Activated CD8-positive, alpha-beta memory T cell treated with anti-CD3 and anti-CD28 coated beads for 36 hours (primary cell): Measurements from ENCODE around the gene PCDHGA5. TPM values are rescaled to one million over a fixed set of nuclear protein-coding genes. Genes with fewer than 3 reads are reported as not detected.
"Not testable (repeated sequence)": the region's sequence is repeated elsewhere in the genome, so short reads cannot be mapped to it uniquely, and the experiment has no call there.

Experiments
- CTCF ChIA-PET: fragments of 350-600 bp; sonication (Branson Sonifier 250); formaldehyde crosslinking; loops from one replicate; lab custom pipeline; 2021; ENCODE audit warnings: antibody characterized with exemption; lab: Charles Lee
- POLR2A ChIA-PET: fragments of 350-600 bp; sonication (Branson Sonifier 250); formaldehyde crosslinking; loops from one replicate; lab custom pipeline; 2021; ENCODE audit warnings: antibody characterized with exemption; lab: Charles Lee
- total RNA-seq, 2 experiments: library from RNA; stranded (reverse); gene quantifications; one replicate each; pipeline ENCODE4 v1.2.3, GENCODE V29; 2021

The PCDHGA5 gene
- under 1 TPM; 0.06 to 0.13 TPM for total RNA-seq

DNA sequence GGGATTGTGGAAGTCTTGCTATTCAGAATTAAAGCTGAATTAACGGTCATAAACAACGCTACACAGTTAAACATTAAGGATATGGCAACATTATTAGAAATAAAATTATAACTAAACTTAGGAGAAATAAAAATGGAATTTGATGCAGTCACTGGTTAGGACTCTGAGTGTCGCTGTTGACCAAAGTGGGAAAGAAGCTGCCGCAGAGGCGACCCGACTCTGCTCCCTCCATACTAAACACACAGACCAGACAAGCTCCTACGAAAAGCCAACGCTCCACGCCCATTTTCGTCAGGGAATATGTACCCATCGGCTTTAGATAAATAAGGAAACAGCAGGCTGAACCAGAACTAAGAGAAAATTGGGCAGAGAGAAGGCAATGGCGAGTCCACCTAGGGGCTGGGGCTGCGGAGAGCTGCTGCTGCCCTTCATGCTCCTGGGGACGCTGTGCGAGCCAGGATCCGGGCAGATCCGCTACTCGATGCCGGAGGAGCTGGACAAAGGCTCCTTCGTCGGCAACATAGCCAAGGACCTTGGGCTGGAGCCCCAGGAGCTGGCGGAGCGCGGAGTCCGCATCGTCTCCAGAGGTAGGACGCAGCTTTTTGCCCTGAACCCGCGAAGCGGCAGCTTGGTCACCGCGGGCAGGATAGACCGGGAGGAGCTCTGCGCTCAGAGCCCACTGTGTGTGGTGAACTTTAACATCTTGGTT is at the start of gene PCDHGA5:
TSS of gene PCDHGA5 (plus strand) at position 211 of the 709 bp plus-strand sequence. CDS start at position 380, 169 bp downstream.
- CTCF ChIA-PET, result interaction anchor here (1.0 kb wide), 1 partner anchor 9 kb away, joined by 3 read pairs; no protein-coding TSS in a partner anchor
- POLR2A ChIA-PET, result no interaction called here

DNA sequence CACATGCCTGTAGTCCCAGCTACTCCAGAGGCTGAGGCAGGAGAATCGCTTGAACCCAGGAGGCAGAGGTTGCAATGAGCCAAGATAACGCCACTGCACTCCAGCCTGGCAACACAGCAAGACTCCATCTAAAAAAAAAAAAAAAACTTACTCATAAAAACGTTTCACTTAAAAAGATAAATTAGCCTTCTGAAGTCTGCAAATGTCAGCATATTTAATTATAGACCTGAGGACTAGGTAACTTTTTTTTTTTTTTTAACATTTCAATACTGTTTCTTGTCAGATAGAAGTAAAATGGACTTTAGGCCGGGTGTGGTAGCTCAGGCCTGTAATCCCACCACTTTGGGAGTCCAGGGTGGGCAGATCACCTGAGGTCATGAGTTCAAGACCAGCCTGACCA is 47.0 kb upstream of the PCDHGA5 start:
- POLR2A ChIA-PET, result not testable (repeated sequence)
- CTCF ChIA-PET, result interaction anchor here (0.7 kb wide), 1 partner anchor 16 kb away, joined by 3 read pairs; no protein-coding TSS in a partner anchor

DNA sequence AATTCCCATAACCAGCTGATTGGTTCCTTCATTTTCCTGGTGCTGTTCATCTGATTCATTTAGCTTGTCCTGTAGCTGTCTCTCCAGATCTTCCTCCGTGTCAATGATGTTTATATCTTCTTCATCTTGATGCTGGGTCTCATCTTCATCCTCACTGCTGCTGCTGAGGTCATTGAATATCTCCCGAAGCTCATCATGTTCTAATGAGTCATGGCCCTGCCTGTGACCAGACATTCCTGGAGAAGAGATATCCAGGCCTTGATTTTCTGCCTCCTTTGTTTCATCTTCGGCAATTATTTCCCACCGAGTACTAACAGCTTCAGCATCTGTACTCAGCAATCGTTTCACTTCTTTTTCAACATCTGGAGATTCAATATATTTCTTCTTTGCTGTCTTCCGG is 44.8 kb upstream of the PCDHGA5 start:
- POLR2A ChIA-PET, result interaction anchor here (0.6 kb wide), 1 partner anchor 14 kb away, joined by 3 read pairs; no protein-coding TSS in a partner anchor
- CTCF ChIA-PET, result interaction anchor here (1.1 to 1.6 kb wide), 5 partner anchors 10 to 245 kb away, joined by 3 to 6 read pairs (median 3); partner anchors contain the start of genes PCDHGA10 and PCDHGB1

DNA sequence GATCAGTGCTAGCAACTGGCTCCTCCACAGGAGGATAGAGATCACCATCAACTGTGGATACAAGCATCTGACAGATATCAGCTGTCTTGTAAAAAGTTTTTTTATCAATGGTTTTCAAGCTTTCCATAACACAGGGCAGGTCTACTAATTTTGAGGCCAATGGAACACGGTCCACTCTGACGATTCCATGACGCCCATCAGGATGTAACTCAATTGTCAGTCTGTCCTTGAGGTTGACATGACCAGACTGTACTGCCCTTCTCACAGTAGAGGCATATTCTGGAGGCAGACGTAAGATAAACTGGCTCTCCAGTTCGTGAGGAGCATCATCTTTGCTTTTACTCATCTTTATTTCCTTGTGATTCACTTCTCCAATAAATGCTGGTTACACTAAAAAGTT is 44.3 kb upstream of the PCDHGA5 start:
- ChIA-PET POLR2A (interaction anchor here (0.9 to 1.6 kb wide), 2 partner anchors 8 to 11 kb away, joined by 4 read pairs; no protein-coding TSS in a partner anchor), CTCF (interaction anchor here (1.1 to 1.7 kb wide), 10 partner anchors 9 to 244 kb away, joined by 3 to 6 read pairs (median 4); partner anchors contain the start of genes PCDHGA1, PCDHGA10, PCDHGA3 and PCDHGB1)

DNA sequence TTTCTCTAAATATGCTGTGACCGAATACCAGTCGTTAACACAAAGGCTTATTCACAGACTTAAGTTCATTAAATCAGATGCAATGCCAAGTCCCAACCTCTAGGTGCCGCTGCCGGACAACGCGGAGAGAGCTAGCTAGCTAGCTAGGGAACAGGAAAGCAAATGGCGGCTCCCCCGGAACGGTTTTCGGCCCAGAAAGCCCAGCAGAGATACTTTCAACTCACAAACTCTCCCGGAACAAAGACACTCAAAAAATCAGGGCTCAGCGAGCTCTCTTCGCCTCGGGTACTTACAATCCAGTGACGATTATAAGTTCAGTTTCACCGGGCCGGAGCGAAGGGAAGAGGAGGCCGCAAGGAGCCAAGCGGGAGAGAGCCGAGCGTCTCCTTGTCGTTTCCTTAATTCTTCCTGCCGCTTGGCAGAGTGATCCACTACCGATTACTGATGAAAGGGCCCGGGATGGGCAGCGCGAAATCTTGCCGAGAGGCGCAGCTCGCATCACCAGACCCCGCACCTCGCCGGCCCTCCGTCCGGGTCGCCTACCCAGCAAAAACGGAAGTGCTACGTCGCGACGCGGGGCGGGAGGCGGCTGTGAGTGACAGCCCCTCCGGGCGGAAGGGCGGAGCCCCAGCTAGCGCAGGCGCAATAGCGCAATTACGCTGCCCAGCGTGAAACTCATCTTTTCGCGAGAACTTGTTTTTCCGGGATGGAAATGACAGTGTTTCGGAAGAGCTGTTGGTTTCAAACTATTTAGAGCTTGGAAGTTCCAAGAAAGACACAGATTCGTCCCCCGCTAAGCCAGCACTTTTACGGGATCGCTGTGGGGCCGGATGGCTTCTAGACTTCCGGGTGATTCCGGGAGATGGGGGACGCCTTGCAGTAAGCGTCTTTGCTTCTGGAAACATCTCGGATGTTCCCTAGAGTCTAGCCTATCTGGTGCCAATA is 43.5 kb upstream of the PCDHGA5 start, which contains the start of gene TAF7:
TSS of gene TAF7 (minus strand) at position 560 of the 945 bp plus-strand sequence. CDS start 740 bp downstream, outside the sequence.
- POLR2A ChIA-PET, result interaction anchor here (0.6 to 1.6 kb wide), 5 partner anchors 9 to 248 kb away, joined by 3 to 8 read pairs (median 4); partner anchors contain the start of gene PCDHGA1
- CTCF ChIA-PET, result interaction anchor here (1.1 to 1.7 kb wide), 10 partner anchors 8 to 243 kb away, joined by 3 to 6 read pairs (median 4); partner anchors contain the start of genes PCDHB9, PCDHGA1, PCDHGA10 and PCDHGA3

DNA sequence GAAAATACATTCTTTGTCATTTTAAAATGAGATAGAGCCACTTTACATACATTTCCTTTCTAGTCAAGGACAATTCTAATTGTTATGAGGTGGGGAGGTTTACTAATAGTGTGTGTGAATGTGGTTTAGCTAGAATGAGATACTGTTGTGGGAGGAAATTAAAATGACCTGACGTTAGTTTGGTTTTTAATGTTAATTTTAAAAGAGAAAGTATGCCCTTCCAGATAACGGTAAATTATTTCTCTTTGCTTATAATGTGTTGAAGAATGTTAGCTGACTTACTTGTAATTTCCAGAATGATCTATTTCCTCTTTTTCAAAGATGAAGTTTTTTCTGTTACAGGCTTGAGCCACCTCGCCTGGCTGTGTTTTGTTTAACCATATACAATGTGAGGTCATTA is 41.7 kb upstream of the PCDHGA5 start:
- CTCF ChIA-PET, result no interaction called here
- POLR2A ChIA-PET, result no interaction called here

DNA sequence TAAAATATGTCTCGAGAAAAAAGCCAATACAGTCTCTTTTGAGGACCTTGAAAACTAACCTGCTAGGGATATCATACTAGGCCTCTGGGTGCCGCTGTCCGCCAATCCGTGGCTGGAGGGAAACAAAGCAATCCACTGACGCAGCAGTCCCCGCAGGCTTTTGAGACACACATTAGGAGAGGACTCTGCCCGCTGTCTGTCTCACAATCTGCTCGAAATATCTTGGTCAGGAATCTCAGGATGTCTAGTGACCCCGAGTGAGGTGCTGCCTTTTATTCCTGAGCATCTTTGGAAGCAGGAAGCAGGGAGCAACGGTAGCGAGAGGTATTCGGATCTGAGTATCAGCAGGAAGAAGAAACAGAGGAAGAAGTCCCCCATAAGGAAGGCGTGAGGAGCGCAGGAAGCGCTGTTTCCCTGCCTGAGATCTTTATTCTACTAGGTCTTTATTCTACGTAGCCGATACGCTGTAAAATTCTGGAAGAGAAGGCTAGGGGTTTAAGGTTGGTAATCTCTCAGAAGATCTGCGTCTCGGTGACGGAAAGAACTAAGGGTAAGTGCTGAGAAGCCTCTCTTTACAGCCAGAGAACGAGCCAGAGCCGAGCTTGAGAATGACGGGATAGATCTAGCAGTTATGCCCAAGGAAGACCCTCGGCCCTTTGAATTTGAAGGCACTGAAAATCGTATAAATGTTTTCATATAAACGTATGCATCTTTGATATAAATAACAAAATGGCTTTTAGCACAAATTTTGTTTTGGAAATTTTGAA is 37.7 kb upstream of the PCDHGA5 start:
- CTCF ChIA-PET, result interaction anchor here (0.7 kb wide), 1 partner anchor 14 kb away, joined by 3 read pairs; no protein-coding TSS in a partner anchor
- POLR2A ChIA-PET, result no interaction called here

DNA sequence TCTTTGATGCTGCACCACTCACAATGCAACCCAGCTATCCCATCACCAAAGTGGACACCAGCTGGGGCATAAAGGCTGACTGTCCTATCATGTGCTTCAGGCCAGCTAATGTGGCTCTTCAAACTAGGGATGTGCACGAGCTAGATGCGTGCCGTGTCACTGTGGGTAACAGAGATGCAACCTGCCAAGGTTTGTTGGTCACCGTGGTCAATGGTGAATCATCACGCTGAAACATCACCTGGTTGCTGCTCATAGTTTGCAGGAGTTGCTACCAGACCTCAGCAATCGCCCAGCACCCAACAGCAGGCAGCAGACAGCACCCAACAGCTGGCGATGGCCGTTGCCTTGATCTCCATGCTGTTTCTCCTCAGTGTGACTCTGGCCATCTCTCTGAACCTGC is 35.7 kb upstream of the PCDHGA5 start:
- ChIA-PET POLR2A (no interaction called here), CTCF (interaction anchor here (0.9 to 1.9 kb wide), 3 partner anchors 8 to 236 kb away, joined by 4 to 5 read pairs (median 4); partner anchors contain the start of genes PCDHGA3 and TAF7)

DNA sequence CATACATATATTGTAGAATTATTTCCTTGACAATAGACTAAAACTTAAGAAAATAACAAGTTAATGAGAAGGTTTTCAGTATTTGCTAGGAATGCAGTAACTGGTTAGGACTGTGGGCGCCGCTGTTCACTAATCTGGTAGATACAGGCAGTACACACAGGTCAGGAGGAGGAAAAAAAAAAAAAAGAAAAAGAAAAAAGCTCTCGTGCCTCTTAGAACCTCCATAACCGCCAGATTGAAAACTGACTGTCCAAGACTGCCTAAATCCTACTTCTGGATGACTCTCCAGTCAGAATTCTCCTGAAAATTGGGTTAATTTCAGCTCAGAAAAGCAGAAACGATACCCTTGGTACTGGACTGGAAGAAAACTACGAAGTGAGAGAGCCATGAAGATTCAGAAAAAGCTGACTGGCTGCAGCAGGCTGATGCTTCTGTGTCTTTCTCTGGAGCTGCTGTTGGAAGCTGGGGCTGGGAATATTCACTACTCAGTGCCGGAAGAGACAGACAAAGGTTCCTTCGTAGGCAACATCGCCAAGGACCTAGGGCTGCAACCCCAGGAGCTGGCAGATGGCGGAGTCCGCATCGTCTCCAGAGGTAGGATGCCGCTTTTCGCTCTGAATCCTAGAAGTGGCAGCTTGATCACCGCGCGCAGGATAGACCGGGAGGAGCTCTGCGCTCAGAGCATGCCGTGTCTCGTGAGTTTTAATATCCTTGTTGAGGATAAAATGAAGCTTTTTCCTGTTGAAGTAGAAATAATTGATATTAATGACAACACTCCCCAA is 33.5 kb upstream of the PCDHGA5 start, which contains the start of gene PCDHGA1:
TSS of gene PCDHGA1 (plus strand) at position 216 of the 782 bp plus-strand sequence.
- POLR2A ChIA-PET, result interaction anchor here (1.0 to 1.1 kb wide), 2 partner anchors 10 to 11 kb away, joined by 3 to 4 read pairs; partner anchors contain the start of gene TAF7
- CTCF ChIA-PET, result interaction anchor here (0.6 to 1.2 kb wide), 3 partner anchors 10 to 764 kb away, joined by 3 to 4 read pairs (median 3); partner anchors contain the start of gene TAF7

DNA sequence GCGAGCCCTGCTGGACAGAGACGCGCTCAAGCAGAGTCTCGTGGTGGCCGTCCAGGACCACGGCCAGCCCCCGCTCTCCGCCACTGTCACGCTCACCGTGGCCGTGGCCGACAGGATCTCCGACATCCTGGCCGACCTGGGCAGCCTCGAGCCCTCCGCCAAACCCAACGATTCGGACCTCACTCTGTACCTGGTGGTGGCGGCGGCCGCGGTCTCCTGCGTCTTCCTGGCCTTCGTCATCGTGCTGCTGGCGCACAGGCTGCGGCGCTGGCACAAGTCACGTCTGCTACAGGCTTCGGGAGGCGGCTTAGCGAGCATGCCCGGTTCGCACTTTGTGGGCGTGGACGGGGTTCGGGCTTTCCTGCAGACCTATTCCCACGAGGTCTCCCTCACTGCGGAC is 31.4 kb upstream of the PCDHGA5 start:
- CTCF ChIA-PET, POLR2A ChIA-PET: not testable (repeated sequence)

DNA sequence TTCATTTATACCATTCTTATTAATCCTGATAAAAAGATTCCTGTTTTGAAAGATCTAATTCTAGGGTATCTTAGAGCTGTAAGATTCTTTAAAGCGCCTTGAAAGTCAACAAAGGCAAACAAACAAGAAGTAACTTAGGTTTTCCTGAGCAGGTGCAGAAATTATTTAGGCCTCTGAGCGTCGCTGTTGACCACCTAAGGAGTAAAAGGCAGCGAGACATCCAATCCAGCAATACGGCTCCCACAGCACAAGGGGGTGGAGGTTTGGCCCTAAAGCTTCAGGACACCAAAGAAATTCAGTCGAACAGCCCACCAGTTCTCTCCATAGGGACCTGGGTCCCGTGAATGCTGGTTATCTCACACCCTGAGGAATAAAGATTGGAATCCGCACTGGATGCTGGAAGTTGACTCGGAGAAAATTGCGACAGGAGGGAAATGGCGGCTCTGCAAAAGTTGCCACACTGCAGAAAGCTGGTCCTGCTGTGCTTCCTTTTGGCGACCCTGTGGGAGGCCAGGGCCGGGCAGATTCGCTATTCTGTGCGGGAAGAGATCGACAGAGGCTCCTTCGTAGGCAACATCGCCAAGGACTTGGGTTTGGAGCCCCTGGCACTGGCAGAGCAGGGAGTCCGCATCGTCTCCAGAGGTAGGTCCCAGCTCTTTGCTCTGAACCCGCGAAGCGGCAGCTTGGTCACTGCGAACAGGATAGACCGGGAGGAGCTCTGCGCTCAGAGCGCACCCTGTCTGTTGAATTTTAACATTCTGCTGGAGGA is 25.2 kb upstream of the PCDHGA5 start, which contains the start of gene PCDHGA2:
TSS of gene PCDHGA2 (plus strand) at position 223 of the 769 bp plus-strand sequence.
- ChIA-PET CTCF (interaction anchor here (1.1 to 1.2 kb wide), 3 partner anchors 74 to 220 kb away, joined by 3 read pairs; partner anchors contain the start of gene PCDHGA10), POLR2A (no interaction called here)

DNA sequence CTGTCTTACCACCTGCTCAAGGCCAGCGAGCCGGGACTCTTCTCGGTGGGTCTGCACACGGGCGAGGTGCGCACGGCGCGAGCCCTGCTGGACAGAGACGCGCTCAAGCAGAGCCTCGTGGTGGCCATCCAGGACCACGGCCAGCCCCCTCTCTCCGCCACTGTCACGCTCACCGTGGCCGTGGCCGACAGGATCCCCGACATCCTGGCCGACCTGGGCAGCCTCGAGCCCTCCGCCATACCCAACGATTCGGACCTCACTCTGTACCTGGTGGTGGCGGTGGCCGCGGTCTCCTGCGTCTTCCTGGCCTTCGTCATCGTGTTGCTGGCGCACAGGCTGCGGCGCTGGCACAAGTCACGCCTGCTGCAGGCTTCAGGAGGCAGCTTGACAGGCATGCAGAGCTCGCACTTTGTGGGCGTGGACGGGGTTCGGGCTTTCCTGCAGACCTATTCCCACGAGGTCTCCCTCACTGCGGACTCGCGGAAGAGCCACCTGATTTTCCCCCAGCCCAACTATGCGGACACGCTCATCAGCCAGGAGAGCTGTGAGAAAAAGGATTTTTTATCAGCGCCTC is 23.1 kb upstream of the PCDHGA5 start:
- CTCF ChIA-PET, POLR2A ChIA-PET: not testable (repeated sequence)

DNA sequence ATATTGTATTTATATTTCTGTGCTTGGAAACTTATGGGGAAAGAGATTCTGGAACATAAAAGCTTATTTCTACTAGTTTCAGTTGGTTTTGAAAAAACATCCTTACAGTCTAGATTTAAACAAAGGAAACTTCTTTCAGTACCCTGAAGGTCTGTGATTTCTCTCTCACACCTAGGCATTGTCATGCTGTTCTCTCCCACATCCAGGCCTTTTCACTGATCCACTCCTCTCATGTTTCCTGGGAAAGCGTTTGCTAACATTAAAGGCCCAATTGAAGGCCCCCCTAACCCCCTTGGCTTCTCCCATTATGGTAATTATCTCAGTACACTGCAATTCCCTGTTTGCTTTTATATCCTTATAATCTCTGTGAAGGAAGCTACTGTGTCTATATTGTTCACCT is 21.2 kb upstream of the PCDHGA5 start:
- POLR2A ChIA-PET, result no interaction called here
- CTCF ChIA-PET, result interaction anchor here (0.7 to 1.4 kb wide), 2 partner anchors 22 kb away, joined by 3 read pairs; partner anchors contain the start of gene TAF7

DNA sequence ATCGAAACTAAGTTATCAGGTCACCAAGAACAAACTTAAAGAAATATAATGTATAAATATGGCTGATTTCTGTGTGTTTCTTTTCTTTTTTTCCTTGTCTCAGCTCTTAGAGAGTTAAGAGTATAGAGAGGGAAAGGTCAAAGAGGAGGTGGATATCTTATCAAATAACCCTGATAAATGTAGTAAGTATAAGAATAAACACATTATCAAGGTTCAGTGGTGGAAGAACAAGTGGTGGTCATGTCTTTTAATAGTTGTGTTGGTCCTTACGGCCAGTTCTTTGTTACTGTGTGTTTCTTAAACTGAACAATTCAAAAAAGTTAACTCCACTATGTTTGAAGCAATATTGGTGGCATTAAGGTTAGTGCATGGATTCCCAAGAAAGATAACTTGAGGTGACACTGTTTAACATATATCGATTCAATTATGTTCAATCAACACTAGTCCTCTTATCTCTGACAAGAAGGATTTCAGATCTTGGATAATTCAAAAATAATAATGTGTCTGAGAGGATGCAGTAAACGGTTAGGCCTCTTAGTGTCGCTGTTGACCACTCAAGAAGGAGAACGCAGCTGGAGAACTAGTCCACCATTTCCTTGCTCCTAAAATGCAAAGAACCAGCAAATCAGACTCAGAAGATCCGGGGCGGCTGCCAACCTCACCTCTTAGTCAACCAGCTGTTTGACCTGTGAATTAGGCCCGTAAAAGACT is 20.6 kb upstream of the PCDHGA5 start, which contains the start of gene PCDHGA3:
TSS of gene PCDHGA3 (plus strand) at position 588 of the 711 bp plus-strand sequence. CDS start 205 bp downstream, outside the sequence.
- ChIA-PET POLR2A (no interaction called here), CTCF (interaction anchor here (1.0 to 1.4 kb wide), 3 partner anchors 14 to 23 kb away, joined by 3 to 4 read pairs (median 3); partner anchors contain the start of gene TAF7)

DNA sequence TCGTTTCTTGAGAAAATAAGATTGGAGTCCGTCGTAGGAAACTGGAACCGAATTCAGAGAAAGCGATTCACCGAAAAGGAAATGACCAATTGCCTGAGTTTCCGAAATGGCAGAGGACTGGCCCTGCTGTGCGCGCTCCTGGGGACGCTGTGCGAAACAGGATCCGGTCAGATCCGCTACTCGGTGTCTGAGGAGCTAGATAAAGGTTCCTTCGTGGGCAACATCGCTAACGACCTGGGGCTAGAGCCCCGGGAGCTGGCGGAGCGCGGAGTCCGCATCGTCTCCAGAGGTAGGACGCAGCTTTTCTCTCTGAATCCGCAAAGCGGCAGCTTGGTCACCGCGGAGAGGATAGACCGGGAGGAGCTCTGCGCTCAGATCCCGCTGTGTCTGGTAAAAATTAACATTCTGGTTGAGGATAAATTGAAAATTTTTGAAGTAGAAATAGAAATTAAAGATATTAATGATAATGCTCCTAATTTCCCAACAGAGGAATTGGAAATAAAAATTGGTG is 20.0 kb upstream of the PCDHGA5 start:
- ChIA-PET CTCF (interaction anchor here (1.0 to 1.4 kb wide), 3 partner anchors 14 to 24 kb away, joined by 3 to 4 read pairs (median 3); partner anchors contain the start of gene TAF7), POLR2A (no interaction called here)
